GM12878 (cell line): Measurements from ENCODE around the gene BBS9. TPM values are rescaled to one million over a fixed set of nuclear protein-coding genes. Genes with fewer than 3 reads are reported as not detected.

Source experiments
- ATAC-seq: fragments of 200-7000 bp; cut with Tn5 transposase; 3 replicates; pipeline ENCODE4 v1.9.1; 2020; ENCODE audit warnings: mild to moderate bottlenecking, moderate library complexity
- BruUV-seq: library from RNA; stranded (reverse); fragments of 400-500 nt; replicated peaks from 2 replicates; lab custom pipeline; 2021; lab: Mats Ljungman, UMichigan
- CTCF ChIA-PET: fragments of 300-600 bp; sonication (Branson Sonifier 250); formaldehyde crosslinking; extraction: SDS; loops from one replicate; lab custom pipeline; 2021; ENCODE audit warnings: inconsistent platforms; lab: Yijun Ruan, JAX
- POLR2A ChIA-PET: fragments of 350-600 bp; formaldehyde crosslinking; extraction: SDS; loops from one replicate; lab custom pipeline; 2021; ENCODE audit warnings: inconsistent platforms; lab: Charles Lee
- RAD21 ChIA-PET: fragments of 300-600 bp; sonication (Branson Sonifier 250); formaldehyde crosslinking; loops from one replicate; lab custom pipeline; 2023; ENCODE audit warnings: antibody characterized with exemption; ENCODE audit not compliant: unreplicated experiment; lab: Charles Lee
- SMC1A ChIA-PET: fragments of 300-600 bp; sonication (Branson Sonifier 250); formaldehyde crosslinking; loops from one replicate; lab custom pipeline; 2023; ENCODE audit not compliant: unreplicated experiment, uncharacterized antibody; lab: Charles Lee
- DNase-seq: peaks from one replicate; pipeline ENCODE4 v3.0.0-alpha.2; 2011; ENCODE audit warnings: low read depth, low spot score
- FAIRE-seq: peaks from 3 replicates; lab custom pipeline; 2011; peaks lifted over from hg19 to GRCh38; lab: Jason Lieb, UNC
- H2AFZ ChIP-seq: 2 replicates; pipeline ENCODE4 v1.6.0; 2011; ENCODE audit warnings: low read depth, low read length, control low read depth; ENCODE audit not compliant: control insufficient read depth
- H3K27ac ChIP-seq: 2 replicates; pipeline ENCODE4 v1.5.1; 2011; ENCODE audit warnings: control low read depth; ENCODE audit not compliant: control insufficient read depth, insufficient read depth
- H3K27me3 ChIP-seq, 2 experiments: replicated peaks in 1 of 2; 2 replicates each; pipeline versions ENCODE4 v1.6.0 to v1.6.1; 2011; ENCODE audit warnings: low read length in 1 of 2; ENCODE audit not compliant: control insufficient read depth in 2 of 2, insufficient read depth in 2 of 2
- H3K36me3 ChIP-seq, 2 experiments: 2 replicates each; pipeline ENCODE4 v1.5.1; 2011; ENCODE audit warnings: low read length in 1 of 2; ENCODE audit not compliant: control insufficient read depth in 2 of 2, insufficient read depth in 2 of 2
- H3K4me1 ChIP-seq: 2 replicates; pipeline ENCODE4 v1.6.1; 2011; ENCODE audit warnings: mild to moderate bottlenecking, low read length, moderate library complexity, mixed read lengths; ENCODE audit not compliant: control insufficient read depth, insufficient read depth
- H3K4me2 ChIP-seq: 2 replicates; pipeline ENCODE4 v1.6.0; 2011; ENCODE audit warnings: control low read depth; ENCODE audit not compliant: control insufficient read depth, insufficient read depth
- H3K4me3 ChIP-seq: fragments of 200-600 bp; sonication (generic); 2 replicates; pipeline ENCODE4 v1.5.1; 2016
- H3K79me2 ChIP-seq: 2 replicates; pipeline ENCODE4 v1.6.0; 2011; ENCODE audit warnings: low read length; ENCODE audit not compliant: control insufficient read depth, insufficient read depth
- H3K9ac ChIP-seq: 2 replicates; pipeline ENCODE4 v1.8.0; 2011; ENCODE audit warnings: low read length, control low read depth, mixed read lengths; ENCODE audit not compliant: control insufficient read depth, insufficient read depth
- H3K9me3 ChIP-seq: replicated peaks from 3 replicates; pipeline ENCODE4 v1.5.1; 2011; ENCODE audit warnings: mild to moderate bottlenecking, low read length; ENCODE audit not compliant: control insufficient read depth, insufficient read depth
- H4K20me1 ChIP-seq: 2 replicates; pipeline ENCODE4 v1.6.0; 2011; ENCODE audit not compliant: control insufficient read depth, insufficient read depth
- BACH1 ChIP-seq: fragments of 450-650 bp; IDR thresholded peaks from 2 replicates; pipeline ENCODE4 v1.6.1; 2017; ENCODE audit warnings: mild to moderate bottlenecking, borderline replicate concordance
- CBFB ChIP-seq: IDR thresholded peaks from 2 replicates; pipeline ENCODE4 v1.6.1; 2016; ENCODE audit warnings: antibody characterized with exemption, low read depth
- FOXM1 ChIP-seq: IDR thresholded peaks from 2 replicates; pipeline ENCODE4 v1.6.1; 2012; ENCODE audit warnings: low read depth, mild to moderate bottlenecking, inconsistent platforms, low read length, moderate library complexity
- POU2F2 ChIP-seq: IDR thresholded peaks from 3 replicates; pipeline ENCODE4 v1.6.1; 2011; ENCODE audit warnings: low read depth, mild to moderate bottlenecking, low read length, borderline replicate concordance
- RFX5 ChIP-seq: IDR thresholded peaks from 2 replicates; pipeline ENCODE4 v1.6.1; 2011; ENCODE audit warnings: low read depth, low read length, improper control_type of control experiment
- RUNX3 ChIP-seq: IDR thresholded peaks from 2 replicates; pipeline ENCODE4 v1.6.1; 2012; ENCODE audit warnings: low read length, inconsistent platforms
- SUZ12 ChIP-seq: fragments of 200-600 bp; sonication (generic); IDR thresholded peaks from one replicate; pipeline ENCODE4 v1.6.1; 2018; ENCODE audit warnings: antibody characterized with exemption, mild to moderate bottlenecking; ENCODE audit not compliant: unreplicated experiment
- ZNF622 ChIP-seq: fragments of 450-650 bp; IDR thresholded peaks from 2 replicates; pipeline ENCODE4 v1.6.1; 2017; ENCODE audit warnings: mild to moderate bottlenecking, inconsistent platforms
- WGBS: methylation state at CpG from one replicate; pipeline ENCODE4 v1.1.6; 2016; ENCODE audit warnings: low lambda C conversion rate; ENCODE audit not compliant: insufficient replicate concordance, insufficient coverage; ENCODE audit errors: missing lambda C conversion rate; 5-methylcytosine and 5-hydroxymethylcytosine counted together
- in situ Hi-C: fragments of 300-500 bp; cut with MboI; formaldehyde crosslinking; loops from 9 replicates; pipeline ENCODE4 v1.14.3; 2018; ENCODE audit warnings: mixed read lengths
- intact Hi-C: fragments of 100-400 bp; cut with micrococcal nuclease; formaldehyde crosslinking; loops from one replicate; pipeline ENCODE4 v1.14.2; 2022; ENCODE audit not compliant: unreplicated experiment
- polyA plus RNA-seq, 11 experiments: library from polyadenylated mRNA; depleted of rRNA in 4 of 11; unstranded in 6 of 11; stranded (reverse) in 5 of 11; fragments of >200 nt; fragmentation: Nextera tagmentation in 4 of 11; fragmentation: Illumina TruSeq in 1 of 11; extraction: Ambion mirVana in 4 of 11; extraction: Trizol in 1 of 11; gene quantifications; 1 replicate in 1 of 11; 2 replicates in 10 of 11; pipeline versions ENCODE4 v1.2.1 to v1.2.3, GENCODE V29; 2011 to 2016; ENCODE audit warnings: inconsistent platforms in 2 of 11, missing spikeins in 2 of 11, low read depth in 1 of 11
- total RNA-seq, 4 experiments: library from RNA; depleted of rRNA in 3 of 4; stranded (reverse); fragments of >200 nt in 3 of 4; fragmentation: Illumina TruSeq in 1 of 4; extraction: Trizol in 1 of 4; gene quantifications; 2 replicates each; pipeline versions ENCODE4 v1.2.1 to v1.2.3, GENCODE V29; 2013 to 2021
- TF ChIP-seq, protein P1 (sequence below): fragments of 450-650 bp; IDR thresholded peaks from 2 replicates; pipeline ENCODE4 v1.6.1; 2017; ENCODE audit warnings: mild to moderate bottlenecking

Gene BBS9
- total and polyA plus RNA-seq, 10 of the 15 experiments (the other 5 are each of a cell fraction or from before 2014, with no cell fraction given), result 1.2 to 5.6 (median 2.3) TPM

DNA sequence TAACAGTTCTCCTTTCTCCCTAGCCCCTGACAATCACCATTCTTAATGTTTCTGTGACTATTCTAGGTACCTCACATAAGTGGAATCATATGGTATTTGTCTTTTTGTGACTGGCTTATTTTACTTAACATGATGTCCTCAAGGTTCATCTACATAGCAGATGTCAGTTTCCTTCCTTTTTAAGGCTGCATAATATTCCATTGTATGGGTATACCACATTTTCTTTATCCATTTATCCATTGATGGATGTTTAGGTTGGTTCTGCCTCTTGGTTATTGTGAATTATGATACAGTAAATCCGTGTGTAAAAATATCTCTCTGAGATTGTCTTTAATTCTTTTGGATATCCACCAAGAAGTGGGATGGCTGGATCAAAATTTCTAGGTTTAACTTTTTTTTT lies 13.2 kb downstream of the BBS9 start:
- Histone ChIP-seq H3K36me3 (no peaks in the 10 kb centered on the region), H3K9ac (no peak overlapping the region), H3K27ac (no peak overlapping the region), H3K4me3 (no peak overlapping the region), H3K4me1 (no peaks in the 10 kb centered on the region), H3K4me2 (no peak overlapping the region), H3K79me2 (no peaks in the 10 kb centered on the region), H2AFZ (no peak overlapping the region), H4K20me1 (no peaks in the 10 kb centered on the region), H3K27me3 (no peaks in the 10 kb centered on the region), H3K9me3 (no peaks in the 10 kb centered on the region)
- WGBS, result 0% methylated on average over 1 of the region's 1 CpG
- in situ Hi-C loops, result no loop called here
- RAD21 ChIA-PET, result no interaction called here
- intact Hi-C loops, result no loop called here
- ATAC-seq, result no peak
- SMC1A ChIA-PET, result no interaction called here
- BruUV-seq, result no TSS peak
- POLR2A ChIA-PET, result interaction anchor here (0.6 kb wide), 1 partner anchor 619 kb away, joined by 6 read pairs; no protein-coding TSS in a partner anchor
- TF ChIP-seq CBFB (no peak), SUZ12 (no peak), RFX5 (no peak), ZNF622 (no peak), POU2F2 (no peak), BACH1 (no peak), FOXM1 (no peak), RUNX3 (no peak)
- TF ChIP-seq, protein P1, sequence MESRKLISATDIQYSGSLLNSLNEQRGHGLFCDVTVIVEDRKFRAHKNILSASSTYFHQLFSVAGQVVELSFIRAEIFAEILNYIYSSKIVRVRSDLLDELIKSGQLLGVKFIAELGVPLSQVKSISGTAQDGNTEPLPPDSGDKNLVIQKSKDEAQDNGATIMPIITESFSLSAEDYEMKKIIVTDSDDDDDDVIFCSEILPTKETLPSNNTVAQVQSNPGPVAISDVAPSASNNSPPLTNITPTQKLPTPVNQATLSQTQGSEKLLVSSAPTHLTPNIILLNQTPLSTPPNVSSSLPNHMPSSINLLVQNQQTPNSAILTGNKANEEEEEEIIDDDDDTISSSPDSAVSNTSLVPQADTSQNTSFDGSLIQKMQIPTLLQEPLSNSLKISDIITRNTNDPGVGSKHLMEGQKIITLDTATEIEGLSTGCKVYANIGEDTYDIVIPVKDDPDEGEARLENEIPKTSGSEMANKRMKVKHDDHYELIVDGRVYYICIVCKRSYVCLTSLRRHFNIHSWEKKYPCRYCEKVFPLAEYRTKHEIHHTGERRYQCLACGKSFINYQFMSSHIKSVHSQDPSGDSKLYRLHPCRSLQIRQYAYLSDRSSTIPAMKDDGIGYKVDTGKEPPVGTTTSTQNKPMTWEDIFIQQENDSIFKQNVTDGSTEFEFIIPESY, result no peak
- CTCF ChIA-PET, result no interaction called here
- FAIRE-seq, result no peak
- DNase-seq, result no peak
